GM12878 (cell line): ENCODE results near the gene MAT1A. TPM values are rescaled to one million over a fixed set of nuclear protein-coding genes. Genes with fewer than 3 reads are reported as not detected.

ENCODE experiments used
- EGR1 ChIP-seq, 2 experiments: IDR thresholded peaks; 1 replicate in 1 of 2; 2 replicates in 1 of 2; pipeline ENCODE4 v1.6.1; 2011 to 2012; ENCODE audit warnings: low read depth in 2 of 2, low read length in 2 of 2, borderline replicate concordance in 1 of 2, mild to moderate bottlenecking in 1 of 2, moderate library complexity in 1 of 2
- ETV6 ChIP-seq, 2 experiments: fragments of 450-650 bp in 1 of 2; IDR thresholded peaks in 1 of 2; conservative IDR thresholded peaks in 1 of 2; 2 replicates each; pipeline ENCODE4 v1.6.1; 2014; ENCODE audit warnings: antibody characterized with exemption in 1 of 2, borderline replicate concordance in 1 of 2, low read depth in 1 of 2, mild to moderate bottlenecking in 1 of 2, moderate library complexity in 1 of 2
- IRF4 ChIP-seq: IDR thresholded peaks from 2 replicates; pipeline ENCODE4 v1.6.1; 2011; ENCODE audit warnings: low read depth, low read length
- MEF2A ChIP-seq: IDR thresholded peaks from 2 replicates; pipeline ENCODE4 v1.6.1; 2011; ENCODE audit warnings: low read depth, mild to moderate bottlenecking, low read length, moderate library complexity; ENCODE audit not compliant: insufficient read depth
- MXI1 ChIP-seq: fragments of 150-350 bp; IDR thresholded peaks from 2 replicates; pipeline ENCODE4 v1.6.1; 2011; ENCODE audit warnings: low read depth, mild to moderate bottlenecking, inconsistent platforms, low read length, improper control_type of control experiment
- NFIC ChIP-seq: IDR thresholded peaks from 2 replicates; pipeline ENCODE4 v1.6.1; 2012; ENCODE audit warnings: low read depth, mild to moderate bottlenecking, inconsistent platforms, low read length, moderate library complexity
- PAX5 ChIP-seq: IDR thresholded peaks from 2 replicates; pipeline ENCODE4 v1.6.1; 2011; ENCODE audit warnings: low read depth, low read length, borderline replicate concordance
- POLR2AphosphoS2 ChIP-seq: IDR thresholded peaks from 2 replicates; pipeline ENCODE4 v1.6.1; 2011; ENCODE audit warnings: low read depth, mild to moderate bottlenecking, low read length, improper control_type of control experiment, moderate library complexity
- RAD21 ChIP-seq: IDR thresholded peaks from 2 replicates; pipeline ENCODE4 v1.6.1; 2011; ENCODE audit warnings: mild to moderate bottlenecking, low read depth, low read length, moderate library complexity; ENCODE audit not compliant: insufficient read depth
- SIX5 ChIP-seq: IDR thresholded peaks from 2 replicates; pipeline ENCODE4 v1.6.1; 2011; ENCODE audit warnings: mild to moderate bottlenecking, low read depth, low read length, moderate library complexity; ENCODE audit not compliant: severe bottlenecking
- ZNF622 ChIP-seq: fragments of 450-650 bp; IDR thresholded peaks from 2 replicates; pipeline ENCODE4 v1.6.1; 2017; ENCODE audit warnings: mild to moderate bottlenecking, inconsistent platforms
- polyA plus RNA-seq, 11 experiments: library from polyadenylated mRNA; depleted of rRNA in 4 of 11; unstranded in 6 of 11; stranded (reverse) in 5 of 11; fragments of >200 nt; fragmentation: Nextera tagmentation in 4 of 11; fragmentation: Illumina TruSeq in 1 of 11; extraction: Ambion mirVana in 4 of 11; extraction: Trizol in 1 of 11; gene quantifications; 1 replicate in 1 of 11; 2 replicates in 10 of 11; pipeline versions ENCODE4 v1.2.1 to v1.2.3, GENCODE V29; 2011 to 2016; ENCODE audit warnings: inconsistent platforms in 2 of 11, missing spikeins in 2 of 11, low read depth in 1 of 11
- total RNA-seq, 4 experiments: library from RNA; depleted of rRNA in 3 of 4; stranded (reverse); fragments of >200 nt in 3 of 4; fragmentation: Illumina TruSeq in 1 of 4; extraction: Trizol in 1 of 4; gene quantifications; 2 replicates each; pipeline versions ENCODE4 v1.2.1 to v1.2.3, GENCODE V29; 2013 to 2021
- TF ChIP-seq, protein P1 (sequence below): IDR thresholded peaks from 2 replicates; pipeline ENCODE4 v1.6.1; 2012; ENCODE audit warnings: low read length, inconsistent platforms
- TF ChIP-seq, protein P2 (sequence below): fragments of 450-650 bp; conservative IDR thresholded peaks from 2 replicates; pipeline ENCODE4 v1.6.1; 2017; ENCODE audit warnings: mild to moderate bottlenecking, moderate library complexity
- TF ChIP-seq, protein P3 (sequence below), 3 experiments: IDR thresholded peaks in 2 of 3; conservative IDR thresholded peaks in 1 of 3; 2 replicates each; pipeline ENCODE4 v1.5.1; 2011; ENCODE audit warnings: low read depth in 3 of 3, low read length in 3 of 3, mild to moderate bottlenecking in 3 of 3, control low read depth in 2 of 3, moderate library complexity in 2 of 3, inconsistent platforms in 1 of 3, mixed read lengths in 1 of 3; ENCODE audit not compliant: control insufficient read depth in 2 of 3, insufficient read depth in 1 of 3; ENCODE audit errors: extremely low read depth in 1 of 3

The MAT1A gene
- total and polyA plus RNA-seq, 10 of the 15 experiments (the other 5 are each of a cell fraction or from before 2014, with no cell fraction given): 0.23 TPM; not detected in 9

DNA sequence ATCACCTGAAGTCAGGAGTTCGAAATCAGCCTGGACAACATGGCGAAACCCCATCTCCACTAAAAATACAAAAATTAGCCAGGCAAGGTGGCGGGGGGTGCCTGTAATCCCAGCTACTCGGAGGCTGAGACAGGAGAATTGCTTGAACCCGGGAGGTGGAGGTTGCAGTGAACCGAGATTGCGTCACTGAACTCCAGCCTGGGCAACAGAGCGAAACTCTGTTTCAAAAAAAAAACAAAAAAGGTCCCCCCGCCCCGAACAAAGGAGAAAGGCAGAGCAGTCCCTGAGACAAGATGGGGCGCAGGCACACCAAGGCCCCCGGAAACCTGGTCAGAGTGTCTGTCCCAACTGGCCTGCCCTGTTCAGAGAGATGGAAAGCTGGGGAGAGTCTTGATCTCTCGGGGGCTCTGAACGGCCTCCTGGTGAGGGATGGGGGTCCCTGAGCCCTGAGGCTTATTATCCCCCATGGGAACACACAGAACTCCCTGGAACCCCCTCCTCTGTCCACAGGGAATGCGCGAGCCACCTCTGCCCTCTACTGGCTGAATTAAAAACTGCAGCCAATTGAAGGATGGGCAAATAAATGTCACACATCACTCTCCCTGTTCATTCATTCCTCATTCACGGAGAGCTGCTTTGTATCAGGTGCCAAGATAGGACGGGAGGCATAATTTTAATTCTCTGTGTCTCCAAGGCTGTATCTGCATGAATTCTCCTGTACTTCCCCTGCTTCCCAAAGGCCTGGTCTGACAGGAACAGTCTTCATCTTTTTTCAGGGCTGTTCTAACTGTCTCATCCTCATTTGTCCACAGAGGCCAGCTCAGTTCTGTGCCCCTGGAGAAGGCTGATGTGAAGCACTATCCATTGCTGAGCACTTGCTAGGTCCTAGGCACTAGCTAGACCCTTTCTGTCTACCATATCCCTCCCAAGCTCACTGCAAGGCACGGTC is 28.9 kb downstream of the MAT1A start (continued):
- TF ChIP-seq POLR2AphosphoS2 (no peak), ETV6 (conservative IDR thresholded peaks at IDR 0.05 in 1 of 2, IDR thresholded peaks at IDR 0.05 in 1 of 2; ENCODE audit: borderline replicate concordance in 1 of 2, low read depth in 1 of 2) (no peak), ZNF622 (no peak), IRF4 (no peak), RAD21 (peak; percentile 71), NFIC (no peak), EGR1 (IDR thresholded peaks at IDR 0.05; ENCODE audit: borderline replicate concordance in 1 of 2, low read depth in 2 of 2, low read length in 2 of 2) (no peak), MEF2A (no peak), MXI1 (no peak), SIX5 (no peak), PAX5 (no peak)
- TF ChIP-seq, protein P1, sequence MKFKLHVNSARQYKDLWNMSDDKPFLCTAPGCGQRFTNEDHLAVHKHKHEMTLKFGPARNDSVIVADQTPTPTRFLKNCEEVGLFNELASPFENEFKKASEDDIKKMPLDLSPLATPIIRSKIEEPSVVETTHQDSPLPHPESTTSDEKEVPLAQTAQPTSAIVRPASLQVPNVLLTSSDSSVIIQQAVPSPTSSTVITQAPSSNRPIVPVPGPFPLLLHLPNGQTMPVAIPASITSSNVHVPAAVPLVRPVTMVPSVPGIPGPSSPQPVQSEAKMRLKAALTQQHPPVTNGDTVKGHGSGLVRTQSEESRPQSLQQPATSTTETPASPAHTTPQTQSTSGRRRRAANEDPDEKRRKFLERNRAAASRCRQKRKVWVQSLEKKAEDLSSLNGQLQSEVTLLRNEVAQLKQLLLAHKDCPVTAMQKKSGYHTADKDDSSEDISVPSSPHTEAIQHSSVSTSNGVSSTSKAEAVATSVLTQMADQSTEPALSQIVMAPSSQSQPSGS: no peak
- TF ChIP-seq, protein P2, sequence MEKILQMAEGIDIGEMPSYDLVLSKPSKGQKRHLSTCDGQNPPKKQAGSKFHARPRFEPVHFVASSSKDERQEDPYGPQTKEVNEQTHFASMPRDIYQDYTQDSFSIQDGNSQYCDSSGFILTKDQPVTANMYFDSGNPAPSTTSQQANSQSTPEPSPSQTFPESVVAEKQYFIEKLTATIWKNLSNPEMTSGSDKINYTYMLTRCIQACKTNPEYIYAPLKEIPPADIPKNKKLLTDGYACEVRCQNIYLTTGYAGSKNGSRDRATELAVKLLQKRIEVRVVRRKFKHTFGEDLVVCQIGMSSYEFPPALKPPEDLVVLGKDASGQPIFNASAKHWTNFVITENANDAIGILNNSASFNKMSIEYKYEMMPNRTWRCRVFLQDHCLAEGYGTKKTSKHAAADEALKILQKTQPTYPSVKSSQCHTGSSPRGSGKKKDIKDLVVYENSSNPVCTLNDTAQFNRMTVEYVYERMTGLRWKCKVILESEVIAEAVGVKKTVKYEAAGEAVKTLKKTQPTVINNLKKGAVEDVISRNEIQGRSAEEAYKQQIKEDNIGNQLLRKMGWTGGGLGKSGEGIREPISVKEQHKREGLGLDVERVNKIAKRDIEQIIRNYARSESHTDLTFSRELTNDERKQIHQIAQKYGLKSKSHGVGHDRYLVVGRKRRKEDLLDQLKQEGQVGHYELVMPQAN: no peak
- TF ChIP-seq, protein P3, sequence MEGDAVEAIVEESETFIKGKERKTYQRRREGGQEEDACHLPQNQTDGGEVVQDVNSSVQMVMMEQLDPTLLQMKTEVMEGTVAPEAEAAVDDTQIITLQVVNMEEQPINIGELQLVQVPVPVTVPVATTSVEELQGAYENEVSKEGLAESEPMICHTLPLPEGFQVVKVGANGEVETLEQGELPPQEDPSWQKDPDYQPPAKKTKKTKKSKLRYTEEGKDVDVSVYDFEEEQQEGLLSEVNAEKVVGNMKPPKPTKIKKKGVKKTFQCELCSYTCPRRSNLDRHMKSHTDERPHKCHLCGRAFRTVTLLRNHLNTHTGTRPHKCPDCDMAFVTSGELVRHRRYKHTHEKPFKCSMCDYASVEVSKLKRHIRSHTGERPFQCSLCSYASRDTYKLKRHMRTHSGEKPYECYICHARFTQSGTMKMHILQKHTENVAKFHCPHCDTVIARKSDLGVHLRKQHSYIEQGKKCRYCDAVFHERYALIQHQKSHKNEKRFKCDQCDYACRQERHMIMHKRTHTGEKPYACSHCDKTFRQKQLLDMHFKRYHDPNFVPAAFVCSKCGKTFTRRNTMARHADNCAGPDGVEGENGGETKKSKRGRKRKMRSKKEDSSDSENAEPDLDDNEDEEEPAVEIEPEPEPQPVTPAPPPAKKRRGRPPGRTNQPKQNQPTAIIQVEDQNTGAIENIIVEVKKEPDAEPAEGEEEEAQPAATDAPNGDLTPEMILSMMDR (IDR thresholded peaks at IDR 0.05 in 2 of 3, conservative IDR thresholded peaks at IDR 0.05 in 1 of 3; ENCODE audit: control insufficient read depth in 2 of 3, extremely low read depth in 1 of 3, insufficient read depth in 1 of 3, low read depth in 3 of 3, low read length in 3 of 3): peak; percentile 83 to 94 (median 85)
